OCI-LY3 (cell line): ENCODE data around the gene FAM177B.

Experiments
- CTCF ChIP-seq: fragments of 200-600, 300-600 bp; sonication (generic); IDR thresholded peaks from 2 replicates; pipeline ENCODE4 v1.5.1; 2014; ENCODE audit warnings: antibody characterized with exemption, low read length, low read depth
- EZH2phosphoT487 ChIP-seq: fragments of 200-600 bp; shearing (Covaris generic); IDR thresholded peaks from 2 replicates; pipeline ENCODE4 v1.6.1; 2018; ENCODE audit warnings: antibody characterized with exemption, mixed run types, low read depth

GRCh38 chr1:222769971-222770620 lies 33.1 kb downstream of the FAM177B start:
- TF ChIP-seq CTCF (no peak), EZH2phosphoT487 (no peak)
